Stimulated activated CD4-positive, alpha-beta T cell treated with anti-CD3 and anti-CD28 coated beads, TNF-alpha, amount 100 ng/mL, for 4 hours (primary cell): ENCODE results near the gene PPP1R13B.
"Not testable (repeated sequence)": the region's sequence is repeated elsewhere in the genome, so short reads cannot be mapped to it uniquely, and the experiment has no call there.

Source experiments
- DNase-seq, 3 experiments: peaks; one replicate each; pipeline ENCODE4 v3.0.0-alpha.2; 2020; ENCODE audit warnings: low read depth in 3 of 3

The PPP1R13B gene

DNA sequence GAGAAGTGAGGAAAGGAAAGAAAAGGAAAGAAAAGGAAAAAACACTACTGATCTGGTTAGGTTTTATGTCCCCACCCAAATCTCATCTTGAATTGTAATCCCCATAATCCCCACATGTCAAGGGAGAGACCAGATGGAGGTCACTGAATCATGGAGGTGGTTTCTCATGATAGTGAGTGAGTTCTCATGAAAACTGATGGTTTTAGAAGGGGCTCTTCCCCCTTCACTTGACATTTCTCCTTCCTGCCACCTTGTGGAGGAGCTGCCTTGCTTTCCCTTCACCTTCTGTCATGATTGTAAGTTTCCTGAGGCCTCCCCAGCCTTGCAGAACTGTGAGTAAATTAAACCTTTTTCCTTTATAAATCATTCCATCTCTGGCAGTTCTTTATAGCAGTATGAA lies 54.2 kb downstream of the PPP1R13B start:
- DNase-seq, result not testable (repeated sequence)

DNA sequence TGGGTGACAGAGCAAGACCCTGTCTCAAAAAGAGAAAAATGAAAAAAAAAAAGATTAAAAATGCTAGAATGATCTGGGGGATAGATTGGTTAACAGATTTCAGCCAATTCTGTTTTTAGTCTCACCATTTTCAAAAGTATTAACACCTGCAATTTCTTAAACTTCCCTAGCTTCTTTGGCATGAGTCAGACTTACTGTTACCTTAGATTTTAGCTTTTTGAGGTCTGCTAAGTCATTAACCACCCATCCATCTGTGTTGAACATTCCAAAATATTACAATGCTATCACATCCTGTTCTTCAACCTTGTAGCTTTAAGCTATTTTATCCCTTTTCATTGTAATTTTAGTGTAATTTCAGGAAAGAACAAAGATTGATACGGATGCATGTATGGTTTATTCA lies 59.3 kb downstream of the PPP1R13B start:
- no peak for DNase-seq

DNA sequence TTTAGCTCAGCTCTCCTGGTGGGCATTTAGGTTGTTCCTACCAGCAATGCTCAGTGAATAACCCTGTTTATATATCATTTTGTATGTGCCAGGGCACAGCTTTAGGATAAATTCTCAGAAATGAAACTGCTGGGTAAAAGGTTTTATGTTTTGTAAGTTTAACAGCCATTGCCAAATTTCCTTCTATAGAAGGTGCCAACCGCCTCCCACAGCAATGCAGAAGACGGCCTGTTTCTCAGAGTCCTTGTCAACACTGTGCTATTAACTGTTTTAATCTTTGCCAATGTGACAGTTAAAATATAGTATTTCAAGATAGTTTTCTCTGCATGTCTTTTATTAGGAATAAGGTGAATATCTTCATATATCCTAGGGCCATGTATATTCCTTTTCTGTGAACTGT lies 65.0 kb downstream of the PPP1R13B start:
- DNase-seq, result no peak

DNA sequence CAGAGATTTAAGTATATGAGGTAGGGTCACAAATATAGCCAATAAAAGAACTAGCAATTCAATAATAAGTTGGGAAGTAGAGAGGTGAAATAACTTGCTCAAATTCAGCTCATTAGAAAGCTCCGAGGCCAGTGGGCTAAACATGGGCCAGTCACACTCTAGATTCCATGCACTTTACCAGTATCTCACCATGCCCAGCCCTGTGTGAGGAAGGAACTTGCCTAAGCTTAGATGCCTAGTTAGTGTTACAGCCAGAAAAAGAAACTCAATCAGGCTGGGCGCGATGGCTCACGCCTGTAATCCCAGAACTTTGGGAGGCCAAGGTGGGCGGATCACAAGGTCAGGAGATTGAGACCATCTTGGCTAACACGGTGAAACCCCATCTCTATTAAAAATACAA lies 71.1 kb downstream of the PPP1R13B start:
- DNase-seq, result not testable (repeated sequence)

DNA sequence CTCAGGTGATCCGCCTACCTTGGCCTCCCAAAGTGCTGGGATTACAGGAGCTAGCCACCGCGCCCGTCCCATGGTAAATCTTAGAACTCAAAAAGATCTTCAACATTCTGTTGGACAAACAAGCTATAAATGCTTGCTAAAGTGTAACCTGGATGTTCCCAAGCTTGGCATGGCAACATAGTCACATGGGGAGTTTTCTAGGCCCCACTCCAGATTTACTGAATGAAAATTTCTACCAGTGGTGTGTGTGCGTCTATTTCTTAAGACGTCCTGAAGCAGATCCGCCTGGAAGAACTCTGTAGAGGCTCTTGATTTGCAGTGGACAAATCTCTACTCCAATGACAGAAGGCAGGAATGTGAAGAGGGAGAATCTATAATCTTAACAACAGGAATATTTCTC lies 71.9 kb downstream of the PPP1R13B start:
- DNase-seq, result no peak

DNA sequence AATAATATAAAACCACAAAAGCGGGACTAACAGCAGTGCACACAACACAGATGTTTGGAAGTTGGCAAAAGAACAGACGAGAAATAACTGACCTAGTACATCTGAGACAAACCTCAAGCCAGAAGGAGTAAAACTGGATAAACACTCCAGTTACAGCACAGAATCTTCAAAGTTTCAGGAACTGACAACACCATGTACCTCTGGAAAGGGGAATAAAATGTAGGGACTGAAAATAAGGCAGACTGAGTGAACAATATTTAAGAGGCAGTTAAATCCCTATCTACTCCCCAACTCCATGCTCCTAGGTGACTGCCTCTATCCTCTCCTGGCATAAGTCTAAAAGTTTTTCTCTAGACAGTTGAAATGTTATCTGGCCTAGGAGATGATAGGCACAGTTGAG lies 73.9 kb downstream of the PPP1R13B start:
- no peak for DNase-seq

DNA sequence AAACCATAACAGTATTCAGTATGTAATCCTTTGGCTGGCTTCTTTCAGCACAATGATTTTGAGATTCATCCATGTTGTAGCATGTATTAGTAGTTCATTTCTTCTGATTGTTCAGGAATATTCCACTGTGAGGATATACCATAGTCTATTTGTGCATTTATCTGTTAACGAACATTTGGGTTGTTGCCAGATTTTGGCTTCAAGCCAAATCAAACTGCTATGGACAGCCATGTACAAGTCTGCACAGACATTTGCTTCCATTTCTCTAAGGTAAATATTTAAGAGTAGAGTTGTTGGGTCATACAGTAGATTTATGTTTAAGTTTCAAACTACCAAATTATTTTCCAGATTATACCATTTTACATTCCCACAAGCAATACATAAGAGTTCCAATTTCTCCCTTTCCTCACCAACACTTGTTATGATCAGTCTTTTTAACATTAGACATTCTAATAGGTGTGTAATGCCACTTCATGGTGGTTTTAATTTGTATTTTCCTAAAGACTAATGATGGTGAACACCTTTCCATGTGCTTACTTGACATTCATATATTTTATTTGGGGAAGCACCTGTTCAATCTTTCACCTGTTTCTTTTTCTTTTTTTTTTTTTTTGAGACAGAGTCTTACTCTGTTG lies 75.2 kb downstream of the PPP1R13B start:
- DNase-seq, result no peak

DNA sequence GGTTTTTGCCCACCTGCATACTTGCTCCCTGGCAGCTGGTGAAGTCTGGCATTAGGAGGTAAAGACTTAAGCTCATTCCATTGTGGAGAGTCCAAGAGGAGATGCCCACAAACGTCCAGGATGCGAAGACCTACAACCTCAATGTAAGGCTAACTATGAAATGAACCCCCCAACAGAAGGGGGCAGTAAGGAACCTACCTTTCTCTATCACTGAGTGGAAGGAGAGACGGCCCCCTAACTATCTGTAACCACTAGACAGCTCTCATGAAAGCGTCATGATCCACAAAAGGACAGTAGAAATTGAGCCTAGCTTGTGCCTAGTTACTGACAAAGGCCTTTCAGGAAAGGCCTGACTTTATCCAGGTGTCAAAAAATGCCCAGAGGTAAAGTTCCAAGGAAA lies 76.5 kb downstream of the PPP1R13B start:
- no peak for DNase-seq

DNA sequence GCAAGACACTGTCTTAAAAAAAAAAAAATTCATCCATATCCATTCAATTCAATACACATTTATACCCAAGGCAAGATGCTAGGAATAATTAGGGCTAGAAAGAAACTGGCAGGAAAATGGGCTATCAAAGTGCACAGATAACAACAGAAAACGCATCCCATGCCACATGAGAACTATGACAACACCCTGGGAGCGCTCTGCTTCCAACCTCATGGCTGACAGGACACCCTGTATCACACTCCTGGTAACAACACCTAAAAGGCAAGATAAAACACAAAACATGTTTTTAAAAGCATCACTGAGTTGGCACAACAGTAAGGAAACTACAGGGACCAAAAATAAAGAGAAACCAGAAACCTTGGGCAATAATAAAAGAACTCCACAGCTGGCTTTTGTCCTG lies 76.9 kb downstream of the PPP1R13B start:
- no peak for DNase-seq

DNA sequence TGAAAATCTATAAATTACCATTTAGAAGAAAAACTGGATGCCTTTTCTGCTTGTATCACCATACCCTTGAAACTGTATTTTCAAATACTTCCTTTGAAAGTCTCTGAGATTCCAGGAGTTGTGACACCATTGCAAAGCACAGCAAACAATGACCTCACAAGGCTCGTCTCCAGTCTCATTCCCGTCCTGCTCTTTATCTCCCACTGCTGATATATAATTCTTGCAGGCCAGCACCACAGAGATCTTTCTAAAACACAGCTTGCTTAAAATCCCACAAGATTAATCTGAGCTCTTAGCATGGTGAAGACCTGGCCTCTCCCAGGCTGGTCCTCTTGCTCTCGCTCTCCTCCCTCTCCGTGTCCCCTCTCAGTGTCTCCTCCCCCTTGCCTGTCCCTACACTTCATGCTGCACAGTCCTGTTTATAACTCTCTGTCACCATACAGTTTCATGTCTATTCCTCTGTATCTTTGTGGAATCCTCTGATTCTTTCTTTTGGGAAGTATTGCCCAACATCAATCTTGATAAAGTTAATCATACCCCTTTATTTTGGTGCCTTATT lies 80.0 kb downstream of the PPP1R13B start:
- no peak for DNase-seq

DNA sequence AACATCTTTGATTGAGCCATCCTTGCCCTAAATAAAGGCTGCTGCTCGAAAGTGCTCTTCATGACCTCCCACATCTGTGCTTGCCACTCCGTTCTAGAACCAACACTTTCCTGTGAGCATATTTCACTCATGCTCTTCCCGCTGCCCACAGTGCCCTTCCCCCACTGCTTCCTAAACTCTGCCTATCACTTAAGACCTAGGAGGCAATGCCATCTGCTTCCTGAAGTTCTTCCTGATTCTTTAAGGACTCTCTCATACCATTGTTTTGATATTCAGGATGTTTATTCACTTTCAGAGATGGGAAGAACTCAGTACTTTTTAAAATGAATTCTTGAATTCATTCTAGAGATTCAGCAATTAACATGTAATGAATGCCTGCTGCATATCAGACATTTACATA lies 81.8 kb downstream of the PPP1R13B start:
- no peak for DNase-seq

DNA sequence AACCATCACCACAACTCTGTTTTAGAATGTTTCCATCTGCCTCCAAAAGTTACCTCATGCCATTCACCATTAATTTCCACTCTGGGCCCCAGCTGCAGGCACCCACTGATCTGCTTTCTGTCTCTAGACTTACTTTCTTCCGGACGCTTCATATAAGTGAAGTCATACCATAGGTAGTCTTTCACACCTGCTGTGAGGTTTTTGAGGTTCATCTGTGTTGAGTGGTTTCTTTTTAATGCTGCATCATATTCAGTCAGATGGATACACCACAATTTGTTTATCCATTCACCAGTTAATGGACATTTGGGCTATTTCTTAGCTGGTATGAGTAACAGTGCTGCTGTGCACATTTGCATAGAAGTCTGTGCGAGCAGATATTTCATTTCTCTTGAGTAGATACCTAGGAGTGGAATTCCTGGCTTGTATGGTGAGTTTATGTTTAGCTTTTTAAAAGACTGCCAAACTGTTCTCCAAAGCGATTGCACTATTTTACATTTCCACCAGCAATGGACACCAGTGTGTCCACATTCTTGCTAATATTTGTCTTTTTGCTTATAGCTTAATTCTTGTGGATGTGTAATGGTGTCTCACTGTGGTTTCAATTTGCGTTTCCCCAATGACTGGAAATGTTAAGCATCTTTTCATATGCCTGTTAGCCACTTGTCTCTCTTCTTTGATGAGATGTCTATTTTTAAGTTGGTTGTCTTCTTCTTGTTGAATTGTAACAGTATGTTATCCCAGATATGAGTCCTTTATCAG lies 83.5 kb downstream of the PPP1R13B start:
- DNase-seq, result no peak

DNA sequence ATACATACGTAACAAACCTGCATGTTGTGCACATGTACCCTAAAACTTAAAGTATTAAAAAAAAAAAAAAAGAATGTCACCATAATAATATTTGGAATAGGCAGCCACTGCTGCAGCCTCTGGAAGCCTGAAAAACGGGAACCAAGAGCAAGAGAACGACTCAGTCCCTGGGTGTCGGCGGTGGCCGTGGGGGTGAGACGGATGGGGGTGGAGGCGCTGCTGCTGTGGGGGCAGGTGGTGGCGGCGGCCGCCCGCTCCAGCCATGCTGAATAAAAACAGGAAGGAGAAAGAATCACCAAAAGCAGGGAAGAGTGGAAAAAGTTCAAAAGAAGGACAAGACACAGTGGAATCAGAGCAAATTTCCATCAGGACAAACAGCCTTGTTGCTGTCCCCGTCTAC lies 84.8 kb downstream of the PPP1R13B start:
- no peak for DNase-seq

DNA sequence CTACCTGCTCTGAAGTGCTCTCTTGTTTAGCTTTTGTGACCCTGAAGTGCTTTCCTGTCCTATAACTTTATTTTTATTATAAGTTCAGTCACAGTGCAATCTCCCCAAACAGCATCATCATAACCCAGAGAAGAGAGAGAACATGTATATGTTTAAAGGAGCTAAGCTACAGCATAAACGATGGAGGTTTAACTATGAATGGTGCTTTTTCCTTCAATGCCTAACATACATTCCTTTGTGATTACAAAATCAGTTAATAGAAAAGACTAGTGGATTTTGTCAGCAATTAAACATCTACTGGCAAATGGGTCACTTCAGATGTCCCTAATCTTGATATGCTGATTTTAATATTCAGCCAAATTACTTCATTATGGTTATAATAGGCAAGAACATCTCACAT lies 85.3 kb downstream of the PPP1R13B start:
- no peak for DNase-seq

DNA sequence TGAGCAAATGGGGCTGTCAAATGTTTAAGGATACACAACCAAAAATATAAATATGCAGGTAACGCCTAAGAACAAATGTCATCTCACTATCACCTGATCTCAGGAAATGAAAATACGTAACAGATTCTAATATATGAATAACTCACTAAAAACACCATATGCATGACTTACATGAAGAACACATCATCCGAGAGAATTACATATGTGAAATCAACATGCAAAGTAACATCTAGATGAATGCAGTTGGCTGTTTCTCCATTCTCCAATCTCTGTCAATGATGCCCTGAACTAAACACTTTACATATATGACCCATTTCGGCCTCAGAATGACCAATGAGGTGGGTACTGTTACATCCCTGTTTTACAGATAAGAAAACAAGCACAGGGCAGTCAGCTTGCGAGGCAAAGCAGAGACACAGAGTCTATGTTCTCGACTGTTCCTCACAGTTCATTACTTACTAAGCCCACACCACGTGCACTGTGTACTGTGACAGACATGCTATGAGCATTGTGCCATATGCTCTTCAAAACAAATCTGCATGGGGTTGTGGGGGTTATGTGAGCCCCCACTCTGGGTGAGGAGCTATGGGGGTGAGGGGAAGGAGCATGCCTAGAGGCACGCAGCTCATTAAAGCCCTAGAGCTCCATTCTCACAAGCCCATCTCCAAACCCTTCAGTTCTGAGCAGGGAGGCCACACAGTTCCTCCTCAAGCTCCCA lies 89.2 kb downstream of the PPP1R13B start:
- no peak for DNase-seq

DNA sequence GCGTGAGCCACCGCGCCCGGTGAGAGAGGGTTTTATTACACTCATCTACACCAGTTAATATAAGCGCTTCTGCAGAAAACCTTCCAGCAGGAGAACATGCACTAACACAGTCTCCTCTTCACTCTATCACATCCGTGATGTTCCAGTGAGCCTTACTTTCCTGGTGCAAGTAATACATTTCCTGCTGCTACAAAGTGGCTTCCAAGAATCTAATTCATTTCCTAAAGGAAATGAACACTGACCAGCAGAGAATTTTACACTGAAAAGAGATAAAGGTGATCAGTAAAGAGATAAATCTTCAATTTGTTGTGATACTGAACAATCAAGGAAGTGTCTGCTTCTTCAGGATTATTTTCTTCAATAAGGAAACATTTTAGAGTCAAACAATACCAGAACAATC lies 92.3 kb downstream of the PPP1R13B start:
- no peak for DNase-seq

DNA sequence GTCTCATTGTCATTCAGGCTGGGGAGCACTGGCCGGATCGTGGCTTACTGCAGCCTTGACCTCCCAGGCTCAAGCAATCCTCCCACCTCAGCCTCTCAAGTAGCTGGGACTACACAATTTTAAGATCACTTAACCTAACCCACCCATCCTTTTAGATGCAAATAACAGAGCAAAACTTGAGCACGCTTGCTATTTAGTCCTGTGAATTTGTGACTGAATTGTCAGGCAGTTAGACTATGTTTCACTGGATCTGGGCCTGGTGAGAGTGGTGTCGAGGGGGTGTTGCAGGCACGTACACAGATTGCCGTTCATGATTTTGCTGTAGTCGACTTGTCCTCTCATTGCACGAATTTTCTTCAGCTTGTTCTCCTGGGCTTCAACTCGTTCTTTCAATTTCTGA lies 93.6 kb downstream of the PPP1R13B start:
- DNase-seq, result no peak

DNA sequence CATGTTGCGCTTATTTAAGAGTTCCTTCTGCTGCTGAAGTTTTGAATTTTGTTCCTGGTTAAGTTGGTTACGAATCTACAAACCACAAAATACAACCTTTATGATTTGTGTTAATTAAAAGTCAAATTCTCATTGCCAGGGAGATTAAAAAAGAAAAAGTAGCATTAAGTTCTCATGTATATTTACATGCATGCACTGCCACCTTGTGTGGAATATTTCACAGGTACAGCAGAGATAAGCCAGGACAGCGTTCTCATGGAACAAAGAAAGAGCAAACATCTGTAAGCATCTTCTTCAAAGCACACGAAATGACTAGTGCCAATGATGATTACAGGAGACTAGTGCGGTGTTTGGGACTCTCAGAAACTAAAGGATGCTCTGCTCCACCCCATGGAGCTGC lies 97.5 kb downstream of the PPP1R13B start:
- DNase-seq, result no peak

DNA sequence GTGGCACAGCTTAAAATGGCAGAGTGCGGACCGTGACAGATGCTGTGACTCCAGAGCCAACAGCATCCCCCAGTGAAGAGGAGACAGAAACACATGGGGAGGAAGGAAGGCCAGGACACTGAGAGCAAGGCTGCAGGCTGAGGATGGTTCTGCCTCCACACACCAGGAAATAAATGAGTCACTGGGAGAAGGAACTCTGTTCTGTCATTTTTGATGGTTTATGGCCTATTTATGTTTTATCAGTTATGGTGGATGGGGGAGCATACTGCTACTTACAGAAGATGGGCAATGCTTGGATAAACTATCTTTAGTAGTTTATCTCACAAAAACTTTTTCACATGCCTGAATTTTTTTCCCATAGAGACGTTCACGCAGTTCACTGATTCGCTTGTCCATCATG lies 97.9 kb downstream of the PPP1R13B start:
- DNase-seq, result no peak

DNA sequence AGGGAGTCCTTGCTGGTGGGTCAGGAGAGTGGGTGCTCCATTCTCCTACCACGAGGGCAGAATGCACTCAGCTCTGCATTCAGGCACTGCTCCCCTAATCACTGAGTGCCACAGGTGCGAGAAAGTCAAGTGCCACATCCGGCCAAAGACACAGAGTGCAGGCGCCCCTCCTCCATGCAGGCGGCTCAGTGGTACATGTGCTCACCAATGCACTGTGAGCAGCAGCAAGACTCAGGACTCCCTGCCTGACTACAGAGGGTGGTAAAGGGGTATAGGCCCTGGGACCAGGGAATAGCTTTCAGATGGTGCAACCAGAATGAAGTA lies 98.9 kb downstream of the PPP1R13B start:
- peak in 2 of 3 experiments; percentile 5 to 6 for DNase-seq

DNA sequence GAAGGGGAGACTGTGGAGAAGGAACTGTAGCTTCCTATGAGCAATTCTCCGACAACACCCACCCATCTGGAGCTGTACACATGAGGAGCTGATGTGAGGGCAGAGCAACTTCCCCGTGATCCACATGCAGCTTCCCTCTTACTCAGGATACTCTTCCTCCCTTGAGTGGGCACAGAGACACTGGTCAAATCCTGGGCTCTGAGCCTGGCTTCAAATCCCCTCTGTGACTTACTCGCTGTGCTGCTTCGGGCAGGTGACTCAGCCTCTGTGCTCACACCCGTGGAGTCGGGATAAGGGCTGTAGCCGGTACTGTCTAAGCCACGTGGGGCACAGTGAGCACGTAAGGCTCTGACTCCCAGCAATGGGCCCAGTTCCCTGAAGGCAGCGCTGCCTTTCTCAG lies 100.7 kb downstream of the PPP1R13B start:
- DNase-seq, result no peak

DNA sequence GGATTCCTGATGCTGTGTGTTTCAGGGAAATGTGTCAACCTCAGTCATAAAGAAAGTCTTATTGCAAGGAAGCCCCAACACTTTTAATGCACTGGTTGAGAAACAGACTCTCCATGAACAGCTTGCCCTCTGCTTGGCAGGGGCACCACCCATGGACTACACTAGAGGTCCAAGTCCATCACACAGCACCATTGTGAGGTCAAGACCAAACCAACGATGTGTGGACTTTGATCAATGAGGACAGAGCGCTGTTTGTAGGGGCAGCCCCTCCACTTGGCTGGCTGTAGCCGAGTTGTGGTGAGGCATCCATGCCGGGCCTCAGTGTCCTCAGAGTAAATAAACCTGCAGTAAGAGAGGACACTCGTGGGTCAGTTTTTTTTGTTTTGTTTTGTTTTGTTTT lies 102.0 kb downstream of the PPP1R13B start:
- no peak for DNase-seq
